DMS153 treated with DMSO at 0.1 percent for 48 hours (cell line): ENCODE measurements around the gene PLXNC1.
A peak's percentile ranks its signal among the peaks of the same experiment; 100 is the strongest.

Experiments
- DNase-seq: peaks from one replicate; lab custom pipeline; 2025; ENCODE audit not compliant: unreplicated experiment; lab: John Stamatoyannopoulos, UW

PLXNC1 gene

GRCh38 chr12:94147991-94148738 lies at the start of gene PLXNC1:
PLXNC1 (plus strand) TSS chr12:94148577; CDS start chr12:94148972, 395 bp downstream.
- no peak for DNase-seq

GRCh38 chr12:94099191-94099590 lies 49.2 kb upstream of the PLXNC1 start:
- no peak for DNase-seq

- no peak for DNase-seq
These were observed 48.7 kb upstream of the PLXNC1 start for GRCh38 chr12:94099632-94100031.

- DNase-seq: no peak
These were observed 48.2 kb upstream of the PLXNC1 start for GRCh38 chr12:94100211-94100627.

GRCh38 chr12:94100990-94101737 lies 47.2 kb upstream of the PLXNC1 start:
- DNase-seq: peak; percentile 50

GRCh38 chr12:94101738-94102660 lies 46.4 kb upstream of the PLXNC1 start:
- DNase-seq: peak; percentile 75

- DNase-seq: no peak
These were observed 44.4 kb upstream of the PLXNC1 start for GRCh38 chr12:94103986-94104385.

- no peak for DNase-seq
These were observed 40.5 kb upstream of the PLXNC1 start for GRCh38 chr12:94107910-94108309.

GRCh38 chr12:94109160-94109559 lies 39.2 kb upstream of the PLXNC1 start:
- DNase-seq: no peak

GRCh38 chr12:94110258-94110657 lies 38.1 kb upstream of the PLXNC1 start:
- no peak for DNase-seq

GRCh38 chr12:94111302-94111701 lies 37.1 kb upstream of the PLXNC1 start:
- no peak for DNase-seq

- DNase-seq: no peak
These were observed 36.3 kb upstream of the PLXNC1 start for GRCh38 chr12:94112121-94112520.

GRCh38 chr12:94114166-94114565 lies 34.2 kb upstream of the PLXNC1 start:
- no peak for DNase-seq

- no peak for DNase-seq
These were observed 32.2 kb upstream of the PLXNC1 start for GRCh38 chr12:94116191-94116590.

GRCh38 chr12:94121886-94122285 lies 26.5 kb upstream of the PLXNC1 start:
- no peak for DNase-seq

- DNase-seq: no peak
These were observed 25.8 kb upstream of the PLXNC1 start for GRCh38 chr12:94122591-94122990.

GRCh38 chr12:94123127-94123526 lies 25.2 kb upstream of the PLXNC1 start:
- DNase-seq: no peak

GRCh38 chr12:94126067-94126466 lies 22.3 kb upstream of the PLXNC1 start:
- DNase-seq: no peak

- no peak for DNase-seq
These were observed 20.9 kb upstream of the PLXNC1 start for GRCh38 chr12:94127239-94128131.

- no peak for DNase-seq
These were observed 20.1 kb upstream of the PLXNC1 start for GRCh38 chr12:94128280-94128679.
